C4-2B (cell line): ENCODE measurements around the gene MBTPS2.

Experiments
- CTCF ChIP-seq: fragments of 450-650 bp; conservative IDR thresholded peaks from 2 replicates; pipeline ENCODE4 v1.5.1; 2017; ENCODE audit warnings: mild to moderate bottlenecking
- ZFX ChIP-seq: fragments of 450-650 bp; IDR thresholded peaks from 2 replicates; pipeline ENCODE4 v1.6.1; 2017

GRCh38 chrX:21798677-21799219, 40.7 kb upstream of the MBTPS2 start:
- no peak for TF ChIP-seq CTCF
- TF ChIP-seq ZFX = no peak
